Sigmoid colon (tissue), 7 donors: Measurements from ENCODE around the gene RPS6KL1. TPM values are rescaled to one million over a fixed set of nuclear protein-coding genes. Genes with fewer than 3 reads are reported as not detected.

Experiments
- DNase-seq: peaks from one replicate; pipeline ENCODE4 v3.0.0-alpha.2; 2019
- H3K27ac ChIP-seq, 4 donors: fragments of 200-600 bp; sonication (generic); one replicate each; pipeline ENCODE4 v1.5.1; 2016 to 2019; ENCODE audit warnings: mild to moderate bottlenecking in 1 of 4
- H3K27me3 ChIP-seq, 3 donors: fragments of 200-600 bp; sonication (generic); one replicate each; pipeline ENCODE4 v1.5.1; 2019; ENCODE audit warnings: mild to moderate bottlenecking in 1 of 3
- H3K36me3 ChIP-seq, 4 donors: fragments of 200-600 bp; sonication (generic); one replicate each; pipeline ENCODE4 v1.5.1; 2016 to 2019
- H3K4me1 ChIP-seq, 4 donors: fragments of 200-600 bp; sonication (generic); one replicate each; pipeline ENCODE4 v1.5.1; 2017 to 2019
- H3K4me3 ChIP-seq, 4 donors: fragments of 200-600 bp; sonication (generic); one replicate each; pipeline ENCODE4 v1.5.1; 2017 to 2019; ENCODE audit warnings: mild to moderate bottlenecking in 2 of 4, moderate library complexity in 1 of 4
- H3K9me3 ChIP-seq, 4 donors: fragments of 200-600 bp in 3 of 4; sonication (generic) in 3 of 4; one replicate each; pipeline versions ENCODE4 v1.5.1 to v1.6.1; 2013 to 2019
- CTCF ChIP-seq, 4 experiments: fragments of 450-650 bp in 3 of 4; fragments of 200-600 bp in 1 of 4; IDR thresholded peaks; one replicate each; pipeline ENCODE4 v1.5.1; 2016 to 2019; ENCODE audit warnings: antibody characterized with exemption in 4 of 4, mild to moderate bottlenecking in 3 of 4, moderate library complexity in 2 of 4
- EP300 ChIP-seq, 4 donors: sonication (generic); formaldehyde crosslinking; IDR thresholded peaks; one replicate each; pipeline ENCODE4 v1.6.1; 2017; ENCODE audit warnings: antibody characterized with exemption in 4 of 4
- POLR2A ChIP-seq, 2 donors: fragments of 450-650 bp; IDR thresholded peaks; one replicate each; pipeline ENCODE4 v1.6.1; 2016; ENCODE audit warnings: antibody characterized with exemption in 2 of 2, mild to moderate bottlenecking in 2 of 2, moderate library complexity in 2 of 2
- POLR2AphosphoS5 ChIP-seq, 4 donors: sonication (generic); formaldehyde crosslinking; IDR thresholded peaks; one replicate each; pipeline ENCODE4 v1.6.1; 2017; ENCODE audit warnings: antibody characterized with exemption in 4 of 4
- WGBS, 2 donors: extraction: QIAGEN DNeasy Blood & Tissue Kit; methylation state at CpG; one replicate each; pipeline ENCODE4 v1.1.7; 2013; 5-methylcytosine and 5-hydroxymethylcytosine counted together
- intact Hi-C: fragments of 100-400 bp; cut with DNase I; formaldehyde crosslinking; loops from one replicate; pipeline ENCODE4 v1.15.1; 2023
- polyA plus RNA-seq, 3 donors: library from polyadenylated mRNA; stranded (reverse); fragments of 200-250 nt; gene quantifications; one replicate each; pipeline ENCODE4 v1.2.3, GENCODE V29; 2013
- total RNA-seq, 4 donors: library from RNA; depleted of rRNA; stranded (reverse); fragments of >200 nt; gene quantifications; one replicate each; pipeline ENCODE4 v1.1.0, GENCODE V29; 2016
- donor health status: healthy with polysubstance abuse.
- donor health status: Bipolar disorder and iron deficiency.
- donor health status: healthy.

RPS6KL1 gene
- total and polyA plus RNA-seq, 7 donors, result 1.8 to 11.1 (median 4.6) TPM

GRCh38 chr14:74912801-74913200, 10.3 kb downstream of the RPS6KL1 start:
- H3K27ac ChIP-seq, result no peak overlapping the region
- no peak overlapping the region for H3K4me3 ChIP-seq
- no peak for TF ChIP-seq POLR2A (IDR thresholded peaks at IDR 0.05)
- TF ChIP-seq CTCF (IDR thresholded peaks at IDR 0.05), result no peak
- no peak for TF ChIP-seq EP300 (IDR thresholded peaks at IDR 0.05)
- TF ChIP-seq POLR2AphosphoS5 (IDR thresholded peaks at IDR 0.05), result no peak
- no peaks in the 10 kb centered on the region for H3K36me3 ChIP-seq
- no peak for DNase-seq
- H3K4me1 ChIP-seq, result peaks cover 0 to 18% (median 10%) of the 10 kb centered on the region in 4 donors
- no peaks in the 10 kb centered on the region for H3K27me3 ChIP-seq
- WGBS, 2 donors, result 96% methylated on average over 10 of the region's 10 CpGs
- no peaks in the 10 kb centered on the region for H3K9me3 ChIP-seq
- intact Hi-C loops, result no loop called here

GRCh38 chr14:74912111-74912510, 10.9 kb downstream of the RPS6KL1 start:
- intact Hi-C loops, result no loop called here
- H3K4me3 ChIP-seq, result no peak overlapping the region
- H3K36me3 ChIP-seq, result no peaks in the 10 kb centered on the region
- H3K9me3 ChIP-seq, result no peaks in the 10 kb centered on the region
- TF ChIP-seq CTCF (IDR thresholded peaks at IDR 0.05) (no peak), POLR2AphosphoS5 (IDR thresholded peaks at IDR 0.05) (no peak), POLR2A (IDR thresholded peaks at IDR 0.05) (no peak), EP300 (IDR thresholded peaks at IDR 0.05) (no peak)
- no peaks in the 10 kb centered on the region for H3K27me3 ChIP-seq
- peaks cover 0 to 19% (median 14%) of the 10 kb centered on the region in 4 donors for H3K4me1 ChIP-seq
- no peak for DNase-seq
- 90 to 96% methylated on average over 6 of the region's 6 CpGs for WGBS, 2 donors
- H3K27ac ChIP-seq, result no peak overlapping the region

- WGBS, 2 donors, result 67 to 82% methylated on average over 5 of the region's 5 CpGs
- no peak for DNase-seq
- Histone ChIP-seq H3K27ac (no peak overlapping the region), H3K36me3 (no peaks in the 10 kb centered on the region), H3K4me3 (no peak overlapping the region), H3K4me1 (peaks cover 0 to 17% (median 15%) of the 10 kb centered on the region in 4 donors), H3K9me3 (no peaks in the 10 kb centered on the region), H3K27me3 (no peaks in the 10 kb centered on the region)
- intact Hi-C loops, result no loop called here
- TF ChIP-seq POLR2A (IDR thresholded peaks at IDR 0.05), result no peak
These were observed 11.4 kb downstream of the RPS6KL1 start for GRCh38 chr14:74911704-74912103.

- WGBS, 2 donors, result 87 to 96% methylated on average over 6 of the region's 6 CpGs
- Histone ChIP-seq H3K4me1 (peaks cover 0 to 16% (median 15%) of the 10 kb centered on the region in 4 donors), H3K27ac (no peak overlapping the region), H3K4me3 (no peak overlapping the region), H3K27me3 (no peaks in the 10 kb centered on the region), H3K9me3 (no peaks in the 10 kb centered on the region), H3K36me3 (no peaks in the 10 kb centered on the region)
- TF ChIP-seq POLR2A (IDR thresholded peaks at IDR 0.05) (no peak), EP300 (IDR thresholded peaks at IDR 0.05) (no peak), POLR2AphosphoS5 (IDR thresholded peaks at IDR 0.05) (no peak), CTCF (IDR thresholded peaks at IDR 0.05) (no peak)
- intact Hi-C loops, result no loop called here
- DNase-seq, result no peak
These were observed 11.8 kb downstream of the RPS6KL1 start for GRCh38 chr14:74911221-74911620.

- Histone ChIP-seq H3K27ac (no peak overlapping the region), H3K9me3 (no peaks in the 10 kb centered on the region), H3K4me3 (no peak overlapping the region), H3K36me3 (no peaks in the 10 kb centered on the region), H3K4me1 (peaks cover 0 to 20% (median 20%) of the 10 kb centered on the region in 4 donors), H3K27me3 (no peaks in the 10 kb centered on the region)
- intact Hi-C loops, result no loop called here
- TF ChIP-seq POLR2AphosphoS5 (IDR thresholded peaks at IDR 0.05) (no peak), CTCF (IDR thresholded peaks at IDR 0.05) (no peak), EP300 (IDR thresholded peaks at IDR 0.05) (no peak), POLR2A (IDR thresholded peaks at IDR 0.05) (no peak)
- WGBS, 2 donors, result 14 to 63% methylated on average over 10 of the region's 10 CpGs
- no peak for DNase-seq
These were observed 12.5 kb downstream of the RPS6KL1 start for GRCh38 chr14:74910556-74910955.
